Thyroid gland (tissue), 4 donors: Measurements from ENCODE around the gene CAMLG.

ENCODE experiments used
- CTCF ChIP-seq, 6 experiments: fragments of 200-600 bp in 3 of 6; fragments of 450-650 bp in 3 of 6; sonication (generic) in 3 of 6; IDR thresholded peaks; one replicate each; pipeline ENCODE4 v1.5.1; 2016 to 2019; ENCODE audit warnings: antibody characterized with exemption in 6 of 6, mild to moderate bottlenecking in 2 of 6, inconsistent platforms in 1 of 6, moderate library complexity in 1 of 6
- POLR2A ChIP-seq, 2 donors: fragments of 450-650 bp; IDR thresholded peaks; one replicate each; pipeline ENCODE4 v1.6.1; 2017; ENCODE audit warnings: antibody characterized with exemption in 2 of 2, mild to moderate bottlenecking in 2 of 2, moderate library complexity in 1 of 2

GRCh38 chr5:134784241-134784920 is 46.0 kb downstream of the CAMLG start:
- TF ChIP-seq CTCF (IDR thresholded peaks at IDR 0.05) (no peak), POLR2A (IDR thresholded peaks at IDR 0.05) (no peak)
